ENCODE results near the gene NFAM1. TPM values are rescaled to one million over a fixed set of nuclear protein-coding genes. Genes with fewer than 3 reads are reported as not detected.

NFAM1 gene
- total and polyA plus RNA-seq, 7 experiments from 2014 or later: 0.03 to 40.3 (median 0.57) TPM

- Histone ChIP-seq H3K36me3 (ENCODE audit: control insufficient read depth in 2 of 3, insufficient read depth in 3 of 3, low read length in 3 of 3) (no peaks in the 10 kb centered on the region), H3K27ac (ENCODE audit: low read depth, low read length) (no peak overlapping the region), H3K4me1 (ENCODE audit: control insufficient read depth in 2 of 2, insufficient read depth in 2 of 2, low read length in 2 of 2) (peaks cover 15 to 20% of the 10 kb centered on the region in 2 donors), H3K27me3 (ENCODE audit: control insufficient read depth in 2 of 2, insufficient read depth in 2 of 2, low read length in 2 of 2) (no peaks in the 10 kb centered on the region), H3K4me3 (ENCODE audit: low read length) (no peak overlapping the region), H3K9me3 (ENCODE audit: control insufficient read depth in 2 of 3, low read length in 3 of 3) (no peaks in the 10 kb centered on the region)
- Mint-ChIP-seq H3K9me3 (no peaks in the 10 kb centered on the region), H3K4me1 (peaks cover 9 to 43% (median 29%) of the 10 kb centered on the region in 7 donors), H3K36me3 (no peaks in the 10 kb centered on the region), H3K4me3 (peak overlapping the region in 2 of 10 donors; percentile 38 to 94), H3K27ac (peak overlapping the region; percentile 88 to 98 (median 94)), H3K27me3 (no peaks in the 10 kb centered on the region)
- intact Hi-C loops (cut with micrococcal nuclease): loop anchor here in 1 of 2 donors (5.0 kb wide), 4 partner anchors 75 to 755 kb away; partner anchors contain the start of genes CENPM and SNU13
- DNase-seq (no peak), ATAC-seq (no peak)
- ChIA-PET CTCF (interaction anchor here (1.0 kb wide), 1 partner anchor 130 kb away, joined by 3 read pairs; no protein-coding TSS in a partner anchor), POLR2A (interaction anchor here (2.8 to 3.6 kb wide), 3 partner anchors 352 to 642 kb away, joined by 11 to 26 read pairs (median 20); partner anchors contain the start of genes CCDC134, NDUFA6 and SMDT1)
Observed at GRCh38 chr22:42442748-42443147, 10.5 kb upstream of the NFAM1 start.

- no peak for DNase-seq
- ChIA-PET CTCF (no interaction called here), POLR2A (interaction anchor here (1.2 kb wide), 1 partner anchor 361 kb away, joined by 4 read pairs; the partner anchor contains the start of gene SMDT1)
- no peaks in the 10 kb centered on the region for H3K9me3 Mint-ChIP-seq
- H3K4me3 Mint-ChIP-seq: no peak overlapping the region
- no peak for ATAC-seq
- H3K27me3 Mint-ChIP-seq: peaks cover 0 to 2% (median 0%) of the 10 kb centered on the region in 5 donors
- Histone ChIP-seq H3K36me3 (ENCODE audit: control insufficient read depth in 2 of 3, insufficient read depth in 3 of 3, low read length in 3 of 3) (no peaks in the 10 kb centered on the region), H3K27me3 (ENCODE audit: control insufficient read depth in 2 of 2, insufficient read depth in 2 of 2, low read length in 2 of 2) (no peaks in the 10 kb centered on the region), H3K4me3 (ENCODE audit: low read length) (no peak overlapping the region), H3K27ac (ENCODE audit: low read depth, low read length) (no peak overlapping the region), H3K4me1 (ENCODE audit: control insufficient read depth in 2 of 2, insufficient read depth in 2 of 2, low read length in 2 of 2) (peaks cover 15 to 22% of the 10 kb centered on the region in 2 donors), H3K9me3 (ENCODE audit: control insufficient read depth in 2 of 3, low read length in 3 of 3) (no peaks in the 10 kb centered on the region)
- peak overlapping the region in 1 of 9 donors; percentile 13 for H3K27ac Mint-ChIP-seq
- no peaks in the 10 kb centered on the region for H3K36me3 Mint-ChIP-seq
- H3K4me1 Mint-ChIP-seq: peaks cover 9 to 54% (median 34%) of the 10 kb centered on the region in 7 donors
- intact Hi-C loops (cut with micrococcal nuclease): loop anchor here in 1 of 2 donors (5.0 kb wide), 4 partner anchors 73 to 753 kb away; partner anchors contain the start of genes CENPM and SNU13
Observed at GRCh38 chr22:42440728-42441127, 8.5 kb upstream of the NFAM1 start.

- ATAC-seq (peak; percentile 16), DNase-seq (peak in 1 of 9 donors; percentile 27)
- Mint-ChIP-seq H3K4me1 (peaks cover 9 to 52% (median 31%) of the 10 kb centered on the region in 7 donors), H3K9me3 (no peaks in the 10 kb centered on the region), H3K27ac (peak overlapping the region in 4 of 9 donors; percentile 13 to 81 (median 44)), H3K4me3 (peak overlapping the region in 2 of 10 donors; percentile 9 to 62), H3K27me3 (peaks cover 0 to 2% (median 0%) of the 10 kb centered on the region in 5 donors), H3K36me3 (no peaks in the 10 kb centered on the region)
- intact Hi-C loops (cut with micrococcal nuclease): loop anchor here (5.0 kb wide), 6 partner anchors 73 to 753 kb away; partner anchors contain the start of genes CENPM (in 1 of the 2) and SNU13 (in 1 of the 2)
- ChIA-PET CTCF (interaction anchor here (0.6 to 1.8 kb wide), 6 partner anchors 33 to 741 kb away, joined by 3 to 7 read pairs (median 4); no protein-coding TSS in a partner anchor), POLR2A (interaction anchor here (1.2 kb wide), 1 partner anchor 360 kb away, joined by 4 read pairs; the partner anchor contains the start of gene SMDT1)
- Histone ChIP-seq H3K4me1 (ENCODE audit: control insufficient read depth in 2 of 2, insufficient read depth in 2 of 2, low read length in 2 of 2) (peaks cover 15 to 20% of the 10 kb centered on the region in 2 donors), H3K9me3 (ENCODE audit: control insufficient read depth in 2 of 3, low read length in 3 of 3) (no peaks in the 10 kb centered on the region), H3K36me3 (ENCODE audit: control insufficient read depth in 2 of 3, insufficient read depth in 3 of 3, low read length in 3 of 3) (no peaks in the 10 kb centered on the region), H3K4me3 (ENCODE audit: low read length) (no peak overlapping the region), H3K27me3 (ENCODE audit: control insufficient read depth in 2 of 2, insufficient read depth in 2 of 2, low read length in 2 of 2) (no peaks in the 10 kb centered on the region), H3K27ac (ENCODE audit: low read depth, low read length) (no peak overlapping the region)
Observed at GRCh38 chr22:42439821-42440674, 7.8 kb upstream of the NFAM1 start.

GRCh38 chr22:42439021-42439567 lies 6.9 kb upstream of the NFAM1 start:
- peak overlapping the region in 5 of 10 donors; percentile 3 to 62 (median 37) for H3K4me3 Mint-ChIP-seq
- DNase-seq: no peak
- H3K36me3 ChIP-seq (ENCODE audit: control insufficient read depth in 2 of 3, insufficient read depth in 3 of 3, low read length in 3 of 3): no peaks in the 10 kb centered on the region
- no peak overlapping the region for H3K4me3 ChIP-seq (ENCODE audit: low read length)
- POLR2A ChIA-PET: interaction anchor here (0.7 kb wide), 1 partner anchor 162 kb away, joined by 3 read pairs; no protein-coding TSS in a partner anchor
- peaks cover 0 to 43% (median 21%) of the 10 kb centered on the region in 7 donors for H3K4me1 Mint-ChIP-seq
- ATAC-seq: no peak
- no peaks in the 10 kb centered on the region for H3K36me3 Mint-ChIP-seq
- no peaks in the 10 kb centered on the region for H3K27me3 ChIP-seq (ENCODE audit: control insufficient read depth in 2 of 2, insufficient read depth in 2 of 2, low read length in 2 of 2)
- peaks cover 6 to 11% of the 10 kb centered on the region in 2 donors for H3K4me1 ChIP-seq (ENCODE audit: control insufficient read depth in 2 of 2, insufficient read depth in 2 of 2, low read length in 2 of 2)
- no peaks in the 10 kb centered on the region for H3K9me3 Mint-ChIP-seq
- CTCF ChIA-PET: interaction anchor here (0.7 to 1.8 kb wide), 7 partner anchors 34 to 741 kb away, joined by 3 to 7 read pairs (median 4); no protein-coding TSS in a partner anchor
- H3K27ac ChIP-seq (ENCODE audit: low read depth, low read length): no peak overlapping the region
- intact Hi-C loops (cut with micrococcal nuclease): loop anchor here (5.0 kb wide), 2 partner anchors 142 to 172 kb away; no protein-coding TSS in a partner anchor
- peaks cover 0 to 2% (median 0%) of the 10 kb centered on the region in 5 donors for H3K27me3 Mint-ChIP-seq
- H3K27ac Mint-ChIP-seq: peak overlapping the region in 3 of 9 donors; percentile 13 to 81 (median 41)
- no peaks in the 10 kb centered on the region for H3K9me3 ChIP-seq (ENCODE audit: control insufficient read depth in 2 of 3, low read length in 3 of 3)

GRCh38 chr22:42438293-42438650 lies 6.1 kb upstream of the NFAM1 start:
- no peaks in the 10 kb centered on the region for H3K36me3 ChIP-seq (ENCODE audit: control insufficient read depth in 2 of 3, insufficient read depth in 3 of 3, low read length in 3 of 3)
- no peak overlapping the region for H3K27ac ChIP-seq (ENCODE audit: low read depth, low read length)
- ChIA-PET POLR2A (interaction anchor here (0.7 to 1.0 kb wide), 3 partner anchors 9 to 165 kb away, joined by 3 read pairs; no protein-coding TSS in a partner anchor), CTCF (interaction anchor here (0.6 to 2.9 kb wide), 8 partner anchors 50 to 471 kb away, joined by 3 to 16 read pairs (median 4); no protein-coding TSS in a partner anchor)
- peaks cover 0 to 7% of the 10 kb centered on the region in 2 donors for H3K4me1 ChIP-seq (ENCODE audit: control insufficient read depth in 2 of 2, insufficient read depth in 2 of 2, low read length in 2 of 2)
- H3K9me3 ChIP-seq (ENCODE audit: control insufficient read depth in 2 of 3, low read length in 3 of 3): no peaks in the 10 kb centered on the region
- H3K4me3 ChIP-seq (ENCODE audit: low read length): no peak overlapping the region
- no peak for ATAC-seq
- Mint-ChIP-seq H3K36me3 (no peaks in the 10 kb centered on the region), H3K4me3 (peak overlapping the region in 3 of 10 donors; percentile 18 to 88 (median 47)), H3K27ac (peak overlapping the region in 2 of 9 donors; percentile 18 to 55), H3K9me3 (no peaks in the 10 kb centered on the region), H3K4me1 (peaks cover 0 to 35% (median 14%) of the 10 kb centered on the region in 7 donors), H3K27me3 (peaks cover 0 to 6% (median 0%) of the 10 kb centered on the region in 5 donors)
- H3K27me3 ChIP-seq (ENCODE audit: control insufficient read depth in 2 of 2, insufficient read depth in 2 of 2, low read length in 2 of 2): no peaks in the 10 kb centered on the region
- intact Hi-C loops (cut with micrococcal nuclease): loop anchor here (5.0 kb wide), 2 partner anchors 141 to 171 kb away; no protein-coding TSS in a partner anchor
- no peak for DNase-seq
